ENCODE data around the gene TSSK6. TPM values are rescaled to one million over a fixed set of nuclear protein-coding genes. Genes with fewer than 3 reads are reported as not detected.

Gene TSSK6
- total and polyA plus RNA-seq, 10 of the 15 experiments (the other 5 are each of a cell fraction or from before 2014, with no cell fraction given) = 0.06 to 3.6 (median 0.98) TPM; not detected in 2

DNA sequence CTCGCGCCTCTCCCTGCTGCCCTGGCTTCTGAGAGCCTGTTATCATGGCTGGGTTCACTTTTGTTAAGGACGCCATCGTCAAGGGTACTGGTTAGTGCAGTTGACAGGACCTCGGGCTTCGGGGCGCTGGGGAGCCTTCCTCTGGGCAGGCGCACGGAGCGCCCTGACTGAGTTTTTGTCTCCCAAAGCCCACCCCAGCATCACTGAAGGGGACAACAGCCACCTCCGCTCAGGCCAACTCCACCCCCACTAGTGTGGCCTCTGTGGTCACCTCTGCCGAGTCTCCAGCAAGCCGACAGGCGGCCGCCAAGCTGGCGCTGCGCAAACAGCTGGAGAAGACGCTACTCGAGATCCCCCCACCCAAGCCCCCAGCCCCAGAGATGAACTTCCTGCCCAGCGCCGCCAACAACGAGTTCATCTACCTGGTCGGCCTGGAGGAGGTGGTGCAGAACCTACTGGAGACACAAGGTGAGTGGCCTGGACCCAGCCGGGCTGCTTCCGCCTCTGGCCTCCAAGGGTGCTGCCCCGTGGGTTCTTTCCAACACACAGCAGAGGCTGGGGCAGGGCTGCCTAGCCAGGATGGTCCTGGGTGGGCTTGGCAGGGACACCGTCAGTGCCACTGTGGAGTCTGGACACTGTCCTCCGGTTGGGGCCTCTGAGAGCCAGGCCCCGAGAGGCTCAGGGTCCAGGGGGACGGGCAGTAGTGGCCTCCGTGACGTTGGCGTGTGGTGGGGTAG is 16.9 kb downstream of the TSSK6 start:
- BruUV-seq (replicated peaks) = no TSS peak
- Histone ChIP-seq H3K79me2 (ENCODE audit: control insufficient read depth, insufficient read depth, low read length) (no peaks in the 10 kb centered on the region), H3K4me1 (ENCODE audit: control insufficient read depth, insufficient read depth, low read length) (no peaks in the 10 kb centered on the region), H4K20me1 (ENCODE audit: control insufficient read depth, insufficient read depth) (no peaks in the 10 kb centered on the region), H3K4me2 (ENCODE audit: control insufficient read depth, insufficient read depth) (no peak overlapping the region), H3K9ac (ENCODE audit: control insufficient read depth, insufficient read depth, low read length) (no peak overlapping the region), H3K9me3 (replicated peaks; ENCODE audit: control insufficient read depth, insufficient read depth, low read length) (no peaks in the 10 kb centered on the region), H3K4me3 (no peak overlapping the region), H3K27me3 (replicated peaks in 1 of 2; ENCODE audit: control insufficient read depth in 2 of 2, insufficient read depth in 2 of 2, low read length in 1 of 2) (no peaks in the 10 kb centered on the region), H3K36me3 (ENCODE audit: control insufficient read depth in 2 of 2, insufficient read depth in 2 of 2, low read length in 1 of 2) (peaks cover 36 to 72% of the 10 kb centered on the region in 2 experiments; a peak in 3 of 4 replicates), H3K27ac (ENCODE audit: control insufficient read depth, insufficient read depth) (no peak overlapping the region), H2AFZ (ENCODE audit: control insufficient read depth, low read depth, low read length) (no peak overlapping the region)
- SMC1A ChIA-PET (ENCODE audit: uncharacterized antibody, unreplicated experiment) = no interaction called here
- ATAC-seq (no peak), FAIRE-seq (no peak), DNase-seq (ENCODE audit: low read depth, low spot score) (no peak)
- RAD21 ChIA-PET (ENCODE audit: unreplicated experiment) = no interaction called here
- 96% methylated on average over 31 of the region's 33 CpGs for WGBS (ENCODE audit: insufficient coverage, insufficient replicate concordance, low lambda C conversion rate, missing lambda C conversion rate)
- POLR2A ChIA-PET = no interaction called here
- in situ Hi-C loops (cut with MboI) = loop anchor here (10.0 kb wide), 1 partner anchor 354 kb away; no protein-coding TSS in a partner anchor
- intact Hi-C loops (cut with micrococcal nuclease; ENCODE audit: unreplicated experiment) = no loop called here
- TF ChIP-seq SREBF2 (IDR thresholded peaks at IDR 0.05; ENCODE audit: low read length) (no peak), MYC (IDR thresholded peaks at IDR 0.05; ENCODE audit: insufficient read depth, insufficient read length, insufficient replicate concordance, low read length, severe bottlenecking) (no peak), JUNB (IDR thresholded peaks at IDR 0.05) (no peak), CBX5 (IDR thresholded peaks at IDR 0.05; ENCODE audit: low read depth) (no peak), MEF2B (IDR thresholded peaks at IDR 0.05; ENCODE audit: partially characterized antibody, poor library complexity, severe bottlenecking) (no peak), E2F4 (IDR thresholded peaks at IDR 0.05; ENCODE audit: low read depth, low read length) (no peak), GATAD2B (conservative IDR thresholded peaks at IDR 0.05; ENCODE audit: low read depth) (no peak), TARDBP (IDR thresholded peaks at IDR 0.05; ENCODE audit: borderline replicate concordance) (no peak), BCL11A (IDR thresholded peaks at IDR 0.05; ENCODE audit: low read depth, low read length) (no peak)
- TF ChIP-seq, protein P1, sequence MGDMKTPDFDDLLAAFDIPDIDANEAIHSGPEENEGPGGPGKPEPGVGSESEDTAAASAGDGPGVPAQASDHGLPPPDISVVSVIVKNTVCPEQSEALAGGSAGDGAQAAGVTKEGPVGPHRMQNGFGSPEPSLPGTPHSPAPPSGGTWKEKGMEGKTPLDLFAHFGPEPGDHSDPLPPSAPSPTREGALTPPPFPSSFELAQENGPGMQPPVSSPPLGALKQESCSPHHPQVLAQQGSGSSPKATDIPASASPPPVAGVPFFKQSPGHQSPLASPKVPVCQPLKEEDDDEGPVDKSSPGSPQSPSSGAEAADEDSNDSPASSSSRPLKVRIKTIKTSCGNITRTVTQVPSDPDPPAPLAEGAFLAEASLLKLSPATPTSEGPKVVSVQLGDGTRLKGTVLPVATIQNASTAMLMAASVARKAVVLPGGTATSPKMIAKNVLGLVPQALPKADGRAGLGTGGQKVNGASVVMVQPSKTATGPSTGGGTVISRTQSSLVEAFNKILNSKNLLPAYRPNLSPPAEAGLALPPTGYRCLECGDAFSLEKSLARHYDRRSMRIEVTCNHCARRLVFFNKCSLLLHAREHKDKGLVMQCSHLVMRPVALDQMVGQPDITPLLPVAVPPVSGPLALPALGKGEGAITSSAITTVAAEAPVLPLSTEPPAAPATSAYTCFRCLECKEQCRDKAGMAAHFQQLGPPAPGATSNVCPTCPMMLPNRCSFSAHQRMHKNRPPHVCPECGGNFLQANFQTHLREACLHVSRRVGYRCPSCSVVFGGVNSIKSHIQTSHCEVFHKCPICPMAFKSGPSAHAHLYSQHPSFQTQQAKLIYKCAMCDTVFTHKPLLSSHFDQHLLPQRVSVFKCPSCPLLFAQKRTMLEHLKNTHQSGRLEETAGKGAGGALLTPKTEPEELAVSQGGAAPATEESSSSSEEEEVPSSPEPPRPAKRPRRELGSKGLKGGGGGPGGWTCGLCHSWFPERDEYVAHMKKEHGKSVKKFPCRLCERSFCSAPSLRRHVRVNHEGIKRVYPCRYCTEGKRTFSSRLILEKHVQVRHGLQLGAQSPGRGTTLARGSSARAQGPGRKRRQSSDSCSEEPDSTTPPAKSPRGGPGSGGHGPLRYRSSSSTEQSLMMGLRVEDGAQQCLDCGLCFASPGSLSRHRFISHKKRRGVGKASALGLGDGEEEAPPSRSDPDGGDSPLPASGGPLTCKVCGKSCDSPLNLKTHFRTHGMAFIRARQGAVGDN (IDR thresholded peaks at IDR 0.05) = no peak
- TF ChIP-seq, protein P2, sequence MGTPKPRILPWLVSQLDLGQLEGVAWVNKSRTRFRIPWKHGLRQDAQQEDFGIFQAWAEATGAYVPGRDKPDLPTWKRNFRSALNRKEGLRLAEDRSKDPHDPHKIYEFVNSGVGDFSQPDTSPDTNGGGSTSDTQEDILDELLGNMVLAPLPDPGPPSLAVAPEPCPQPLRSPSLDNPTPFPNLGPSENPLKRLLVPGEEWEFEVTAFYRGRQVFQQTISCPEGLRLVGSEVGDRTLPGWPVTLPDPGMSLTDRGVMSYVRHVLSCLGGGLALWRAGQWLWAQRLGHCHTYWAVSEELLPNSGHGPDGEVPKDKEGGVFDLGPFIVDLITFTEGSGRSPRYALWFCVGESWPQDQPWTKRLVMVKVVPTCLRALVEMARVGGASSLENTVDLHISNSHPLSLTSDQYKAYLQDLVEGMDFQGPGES (IDR thresholded peaks at IDR 0.05) = no peak
- TF ChIP-seq, protein P3, sequence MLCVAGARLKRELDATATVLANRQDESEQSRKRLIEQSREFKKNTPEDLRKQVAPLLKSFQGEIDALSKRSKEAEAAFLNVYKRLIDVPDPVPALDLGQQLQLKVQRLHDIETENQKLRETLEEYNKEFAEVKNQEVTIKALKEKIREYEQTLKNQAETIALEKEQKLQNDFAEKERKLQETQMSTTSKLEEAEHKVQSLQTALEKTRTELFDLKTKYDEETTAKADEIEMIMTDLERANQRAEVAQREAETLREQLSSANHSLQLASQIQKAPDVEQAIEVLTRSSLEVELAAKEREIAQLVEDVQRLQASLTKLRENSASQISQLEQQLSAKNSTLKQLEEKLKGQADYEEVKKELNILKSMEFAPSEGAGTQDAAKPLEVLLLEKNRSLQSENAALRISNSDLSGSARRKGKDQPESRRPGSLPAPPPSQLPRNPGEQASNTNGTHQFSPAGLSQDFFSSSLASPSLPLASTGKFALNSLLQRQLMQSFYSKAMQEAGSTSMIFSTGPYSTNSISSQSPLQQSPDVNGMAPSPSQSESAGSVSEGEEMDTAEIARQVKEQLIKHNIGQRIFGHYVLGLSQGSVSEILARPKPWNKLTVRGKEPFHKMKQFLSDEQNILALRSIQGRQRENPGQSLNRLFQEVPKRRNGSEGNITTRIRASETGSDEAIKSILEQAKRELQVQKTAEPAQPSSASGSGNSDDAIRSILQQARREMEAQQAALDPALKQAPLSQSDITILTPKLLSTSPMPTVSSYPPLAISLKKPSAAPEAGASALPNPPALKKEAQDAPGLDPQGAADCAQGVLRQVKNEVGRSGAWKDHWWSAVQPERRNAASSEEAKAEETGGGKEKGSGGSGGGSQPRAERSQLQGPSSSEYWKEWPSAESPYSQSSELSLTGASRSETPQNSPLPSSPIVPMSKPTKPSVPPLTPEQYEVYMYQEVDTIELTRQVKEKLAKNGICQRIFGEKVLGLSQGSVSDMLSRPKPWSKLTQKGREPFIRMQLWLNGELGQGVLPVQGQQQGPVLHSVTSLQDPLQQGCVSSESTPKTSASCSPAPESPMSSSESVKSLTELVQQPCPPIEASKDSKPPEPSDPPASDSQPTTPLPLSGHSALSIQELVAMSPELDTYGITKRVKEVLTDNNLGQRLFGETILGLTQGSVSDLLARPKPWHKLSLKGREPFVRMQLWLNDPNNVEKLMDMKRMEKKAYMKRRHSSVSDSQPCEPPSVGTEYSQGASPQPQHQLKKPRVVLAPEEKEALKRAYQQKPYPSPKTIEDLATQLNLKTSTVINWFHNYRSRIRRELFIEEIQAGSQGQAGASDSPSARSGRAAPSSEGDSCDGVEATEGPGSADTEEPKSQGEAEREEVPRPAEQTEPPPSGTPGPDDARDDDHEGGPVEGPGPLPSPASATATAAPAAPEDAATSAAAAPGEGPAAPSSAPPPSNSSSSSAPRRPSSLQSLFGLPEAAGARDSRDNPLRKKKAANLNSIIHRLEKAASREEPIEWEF (IDR thresholded peaks at IDR 0.05; ENCODE audit: insufficient replicate concordance, low read depth, low read length) = no peak
- CTCF ChIA-PET = no interaction called here

All from GM12878 (cell line).